ENCODE measurements around the gene TBC1D5. TPM values are rescaled to one million over a fixed set of nuclear protein-coding genes. Genes with fewer than 3 reads are reported as not detected.
A peak's percentile ranks its signal among the peaks of the same experiment; 100 is the strongest.
"Not testable (repeated sequence)": the region's sequence is repeated elsewhere in the genome, so short reads cannot be mapped to it uniquely, and the experiment has no call there.

Gene TBC1D5
- 18.6 TPM for polyA plus RNA-seq (2013, experiment 1 of 2; ENCODE audit: insufficient read length)
- 24.5 TPM for polyA plus RNA-seq (2013, experiment 2 of 2; ENCODE audit: insufficient read length)

- DNase-seq, result peak; percentile 98
These were observed at the start of gene TBC1D5 for GRCh38 chr3:17742102-17742879. TBC1D5 (minus strand) TSS chr3:17742631; CDS start chr3:17508570, 234,061 bp downstream.

- no peak for DNase-seq
These were observed 41.0 kb upstream of the TBC1D5 start for GRCh38 chr3:17783426-17783825.

- DNase-seq, result no peak
These were observed 40.3 kb upstream of the TBC1D5 start for GRCh38 chr3:17782751-17783150.

GRCh38 chr3:17780369-17780768 lies 37.9 kb upstream of the TBC1D5 start:
- not testable (repeated sequence) for DNase-seq

GRCh38 chr3:17779304-17780250 lies 37.1 kb upstream of the TBC1D5 start:
- peak; percentile 5 for DNase-seq

GRCh38 chr3:17777326-17777725 lies 34.9 kb upstream of the TBC1D5 start:
- not testable (repeated sequence) for DNase-seq

- no peak for DNase-seq
These were observed 32.6 kb upstream of the TBC1D5 start for GRCh38 chr3:17775073-17775472.

- not testable (repeated sequence) for DNase-seq
These were observed 31.9 kb upstream of the TBC1D5 start for GRCh38 chr3:17774180-17774910.

GRCh38 chr3:17772556-17772955 lies 30.1 kb upstream of the TBC1D5 start:
- no peak for DNase-seq

GRCh38 chr3:17771177-17772017 lies 29.0 kb upstream of the TBC1D5 start:
- DNase-seq, result peak; percentile 13

GRCh38 chr3:17770682-17771081 lies 28.3 kb upstream of the TBC1D5 start:
- DNase-seq, result no peak

- DNase-seq, result no peak
These were observed 23.5 kb upstream of the TBC1D5 start for GRCh38 chr3:17765819-17766472.

- DNase-seq, result no peak
These were observed 19.1 kb upstream of the TBC1D5 start for GRCh38 chr3:17761563-17761962.

GRCh38 chr3:17759901-17760300 lies 17.5 kb upstream of the TBC1D5 start:
- DNase-seq, result peak; percentile 66

- DNase-seq, result no peak
These were observed 13.4 kb upstream of the TBC1D5 start for GRCh38 chr3:17755836-17756235.

- no peak for DNase-seq
These were observed 11.2 kb upstream of the TBC1D5 start for GRCh38 chr3:17753632-17753992.

- no peak for DNase-seq
These were observed 10.6 kb upstream of the TBC1D5 start for GRCh38 chr3:17752876-17753631.

- no peak for DNase-seq
These were observed 10.0 kb upstream of the TBC1D5 start for GRCh38 chr3:17752436-17752835.

GRCh38 chr3:17749705-17750293 lies 7.4 kb upstream of the TBC1D5 start:
- DNase-seq, result no peak

- DNase-seq, result no peak
These were observed 6.8 kb upstream of the TBC1D5 start for GRCh38 chr3:17749281-17749680.

All from fibroblast of skin of back (primary cell).